K562 (cell line): ENCODE data around the gene SMG9. TPM values are rescaled to one million over a fixed set of nuclear protein-coding genes. Genes with fewer than 3 reads are reported as not detected.
A peak's percentile ranks its signal among the peaks of the same experiment; 100 is the strongest.

Experiments used
- DPF2 ChIP-seq: fragments of 450-650 bp; IDR thresholded peaks from 2 replicates; pipeline ENCODE4 v1.6.1; 2016
- SUPT5H ChIP-seq: fragments of 450-650 bp; IDR thresholded peaks from 2 replicates; pipeline ENCODE4 v1.6.1; 2016
- THRAP3 ChIP-seq: fragments of 450-650 bp; IDR thresholded peaks from 2 replicates; pipeline ENCODE4 v1.6.1; 2016; ENCODE audit warnings: mild to moderate bottlenecking, inconsistent platforms, borderline replicate concordance
- ZBTB17 ChIP-seq: fragments of 450-650 bp; formaldehyde crosslinking; IDR thresholded peaks from 2 replicates; pipeline ENCODE4 v1.4.0; 2020; ENCODE audit warnings: mild to moderate bottlenecking
- ZFP30 ChIP-seq: fragments of 250-450 bp; sonication (Bioruptor Pico); IDR thresholded peaks from 2 replicates; pipeline ENCODE4 v1.8.0; 2022; ENCODE audit warnings: moderate library complexity, mild to moderate bottlenecking, inconsistent platforms, borderline replicate concordance
- polyA plus RNA-seq, 8 experiments: library from polyadenylated mRNA; depleted of rRNA in 4 of 8; stranded (reverse) in 5 of 8; unstranded in 3 of 8; fragments of >200 nt; fragmentation: Nextera tagmentation in 2 of 8; fragmentation: Illumina TruSeq in 1 of 8; extraction: Ambion mirVana in 2 of 8; extraction: Trizol in 1 of 8; gene quantifications; 2 replicates each; pipeline versions ENCODE4 v1.2.1 to v1.2.3, GENCODE V29; 2011 to 2014; ENCODE audit warnings: inconsistent platforms in 1 of 8, missing spikeins in 1 of 8
- total RNA-seq, 7 experiments: library from RNA; depleted of rRNA in 6 of 7; stranded (reverse); fragments of >200 nt in 6 of 7; fragmentation: Illumina TruSeq in 2 of 7; extraction: Trizol in 2 of 7; gene quantifications; 2 replicates each; pipeline versions ENCODE4 v1.2.1 to v1.2.3, GENCODE V29; 2011 to 2021; ENCODE audit warnings: low replicate concordance in 1 of 7
- TF ChIP-seq, protein P1 (sequence below): sonication (generic); formaldehyde crosslinking; IDR thresholded peaks from 2 replicates; pipeline ENCODE4 v1.8.0; 2023; ENCODE audit warnings: mild to moderate bottlenecking, missing genetic modification reagents
- TF ChIP-seq, protein P2 (sequence below): fragments of 450-650 bp; IDR thresholded peaks from 2 replicates; pipeline ENCODE4 v1.6.1; 2016; ENCODE audit warnings: mild to moderate bottlenecking, moderate library complexity
- TF ChIP-seq, protein P3 (sequence below): conservative IDR thresholded peaks from 2 replicates; pipeline ENCODE4 v1.6.1; 2011; ENCODE audit warnings: low read depth, mild to moderate bottlenecking, low read length; ENCODE audit not compliant: control insufficient read depth
- TF ChIP-seq, protein P4 (sequence below): fragments of 250-450 bp; sonication (Bioruptor Pico); IDR thresholded peaks from 2 replicates; pipeline ENCODE4 v1.4.0; 2020; ENCODE audit warnings: borderline replicate concordance

Gene SMG9
- total and polyA plus RNA-seq, 9 of the 15 experiments (the other 6 are each of a cell fraction or from before 2014, with no cell fraction given), result 1.7 to 79.7 (median 40.2) TPM

DNA sequence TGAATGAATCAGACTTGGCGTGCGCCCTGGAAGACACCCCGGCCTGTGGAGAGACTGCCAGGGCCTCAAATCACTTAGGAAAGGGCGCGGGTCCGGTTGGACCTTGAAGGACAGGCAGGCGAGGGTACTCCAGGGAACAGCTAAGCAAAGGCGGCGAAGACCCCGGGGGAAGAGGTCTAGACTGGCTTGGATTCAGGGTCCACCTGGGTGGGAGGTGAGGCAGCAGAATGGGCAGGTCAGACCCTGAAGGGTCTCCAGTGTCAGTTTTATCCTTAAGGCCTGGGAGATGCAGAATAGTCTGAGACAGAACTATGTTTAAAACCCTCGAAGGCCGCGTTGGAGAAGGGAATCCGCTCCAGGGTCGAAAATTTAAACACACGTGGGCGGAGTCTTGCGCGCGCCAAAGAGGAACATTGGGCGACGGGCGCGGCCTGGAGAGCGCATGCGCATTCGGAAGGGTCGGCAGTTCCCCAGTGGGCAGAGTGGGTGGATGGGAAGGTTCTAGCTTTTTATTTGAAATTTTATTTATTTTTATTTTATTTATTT lies 567 bp upstream of the SMG9 start (continued):
- TF ChIP-seq, protein P1, sequence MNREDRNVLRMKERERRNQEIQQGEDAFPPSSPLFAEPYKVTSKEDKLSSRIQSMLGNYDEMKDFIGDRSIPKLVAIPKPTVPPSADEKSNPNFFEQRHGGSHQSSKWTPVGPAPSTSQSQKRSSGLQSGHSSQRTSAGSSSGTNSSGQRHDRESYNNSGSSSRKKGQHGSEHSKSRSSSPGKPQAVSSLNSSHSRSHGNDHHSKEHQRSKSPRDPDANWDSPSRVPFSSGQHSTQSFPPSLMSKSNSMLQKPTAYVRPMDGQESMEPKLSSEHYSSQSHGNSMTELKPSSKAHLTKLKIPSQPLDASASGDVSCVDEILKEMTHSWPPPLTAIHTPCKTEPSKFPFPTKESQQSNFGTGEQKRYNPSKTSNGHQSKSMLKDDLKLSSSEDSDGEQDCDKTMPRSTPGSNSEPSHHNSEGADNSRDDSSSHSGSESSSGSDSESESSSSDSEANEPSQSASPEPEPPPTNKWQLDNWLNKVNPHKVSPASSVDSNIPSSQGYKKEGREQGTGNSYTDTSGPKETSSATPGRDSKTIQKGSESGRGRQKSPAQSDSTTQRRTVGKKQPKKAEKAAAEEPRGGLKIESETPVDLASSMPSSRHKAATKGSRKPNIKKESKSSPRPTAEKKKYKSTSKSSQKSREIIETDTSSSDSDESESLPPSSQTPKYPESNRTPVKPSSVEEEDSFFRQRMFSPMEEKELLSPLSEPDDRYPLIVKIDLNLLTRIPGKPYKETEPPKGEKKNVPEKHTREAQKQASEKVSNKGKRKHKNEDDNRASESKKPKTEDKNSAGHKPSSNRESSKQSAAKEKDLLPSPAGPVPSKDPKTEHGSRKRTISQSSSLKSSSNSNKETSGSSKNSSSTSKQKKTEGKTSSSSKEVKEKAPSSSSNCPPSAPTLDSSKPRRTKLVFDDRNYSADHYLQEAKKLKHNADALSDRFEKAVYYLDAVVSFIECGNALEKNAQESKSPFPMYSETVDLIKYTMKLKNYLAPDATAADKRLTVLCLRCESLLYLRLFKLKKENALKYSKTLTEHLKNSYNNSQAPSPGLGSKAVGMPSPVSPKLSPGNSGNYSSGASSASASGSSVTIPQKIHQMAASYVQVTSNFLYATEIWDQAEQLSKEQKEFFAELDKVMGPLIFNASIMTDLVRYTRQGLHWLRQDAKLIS (CRISPR knock-in tag), result no peak; the same call in 1 of the 2 replicates
- TF ChIP-seq DPF2, result no peak; the same call in 1 of the 2 replicates
- TF ChIP-seq, protein P2, sequence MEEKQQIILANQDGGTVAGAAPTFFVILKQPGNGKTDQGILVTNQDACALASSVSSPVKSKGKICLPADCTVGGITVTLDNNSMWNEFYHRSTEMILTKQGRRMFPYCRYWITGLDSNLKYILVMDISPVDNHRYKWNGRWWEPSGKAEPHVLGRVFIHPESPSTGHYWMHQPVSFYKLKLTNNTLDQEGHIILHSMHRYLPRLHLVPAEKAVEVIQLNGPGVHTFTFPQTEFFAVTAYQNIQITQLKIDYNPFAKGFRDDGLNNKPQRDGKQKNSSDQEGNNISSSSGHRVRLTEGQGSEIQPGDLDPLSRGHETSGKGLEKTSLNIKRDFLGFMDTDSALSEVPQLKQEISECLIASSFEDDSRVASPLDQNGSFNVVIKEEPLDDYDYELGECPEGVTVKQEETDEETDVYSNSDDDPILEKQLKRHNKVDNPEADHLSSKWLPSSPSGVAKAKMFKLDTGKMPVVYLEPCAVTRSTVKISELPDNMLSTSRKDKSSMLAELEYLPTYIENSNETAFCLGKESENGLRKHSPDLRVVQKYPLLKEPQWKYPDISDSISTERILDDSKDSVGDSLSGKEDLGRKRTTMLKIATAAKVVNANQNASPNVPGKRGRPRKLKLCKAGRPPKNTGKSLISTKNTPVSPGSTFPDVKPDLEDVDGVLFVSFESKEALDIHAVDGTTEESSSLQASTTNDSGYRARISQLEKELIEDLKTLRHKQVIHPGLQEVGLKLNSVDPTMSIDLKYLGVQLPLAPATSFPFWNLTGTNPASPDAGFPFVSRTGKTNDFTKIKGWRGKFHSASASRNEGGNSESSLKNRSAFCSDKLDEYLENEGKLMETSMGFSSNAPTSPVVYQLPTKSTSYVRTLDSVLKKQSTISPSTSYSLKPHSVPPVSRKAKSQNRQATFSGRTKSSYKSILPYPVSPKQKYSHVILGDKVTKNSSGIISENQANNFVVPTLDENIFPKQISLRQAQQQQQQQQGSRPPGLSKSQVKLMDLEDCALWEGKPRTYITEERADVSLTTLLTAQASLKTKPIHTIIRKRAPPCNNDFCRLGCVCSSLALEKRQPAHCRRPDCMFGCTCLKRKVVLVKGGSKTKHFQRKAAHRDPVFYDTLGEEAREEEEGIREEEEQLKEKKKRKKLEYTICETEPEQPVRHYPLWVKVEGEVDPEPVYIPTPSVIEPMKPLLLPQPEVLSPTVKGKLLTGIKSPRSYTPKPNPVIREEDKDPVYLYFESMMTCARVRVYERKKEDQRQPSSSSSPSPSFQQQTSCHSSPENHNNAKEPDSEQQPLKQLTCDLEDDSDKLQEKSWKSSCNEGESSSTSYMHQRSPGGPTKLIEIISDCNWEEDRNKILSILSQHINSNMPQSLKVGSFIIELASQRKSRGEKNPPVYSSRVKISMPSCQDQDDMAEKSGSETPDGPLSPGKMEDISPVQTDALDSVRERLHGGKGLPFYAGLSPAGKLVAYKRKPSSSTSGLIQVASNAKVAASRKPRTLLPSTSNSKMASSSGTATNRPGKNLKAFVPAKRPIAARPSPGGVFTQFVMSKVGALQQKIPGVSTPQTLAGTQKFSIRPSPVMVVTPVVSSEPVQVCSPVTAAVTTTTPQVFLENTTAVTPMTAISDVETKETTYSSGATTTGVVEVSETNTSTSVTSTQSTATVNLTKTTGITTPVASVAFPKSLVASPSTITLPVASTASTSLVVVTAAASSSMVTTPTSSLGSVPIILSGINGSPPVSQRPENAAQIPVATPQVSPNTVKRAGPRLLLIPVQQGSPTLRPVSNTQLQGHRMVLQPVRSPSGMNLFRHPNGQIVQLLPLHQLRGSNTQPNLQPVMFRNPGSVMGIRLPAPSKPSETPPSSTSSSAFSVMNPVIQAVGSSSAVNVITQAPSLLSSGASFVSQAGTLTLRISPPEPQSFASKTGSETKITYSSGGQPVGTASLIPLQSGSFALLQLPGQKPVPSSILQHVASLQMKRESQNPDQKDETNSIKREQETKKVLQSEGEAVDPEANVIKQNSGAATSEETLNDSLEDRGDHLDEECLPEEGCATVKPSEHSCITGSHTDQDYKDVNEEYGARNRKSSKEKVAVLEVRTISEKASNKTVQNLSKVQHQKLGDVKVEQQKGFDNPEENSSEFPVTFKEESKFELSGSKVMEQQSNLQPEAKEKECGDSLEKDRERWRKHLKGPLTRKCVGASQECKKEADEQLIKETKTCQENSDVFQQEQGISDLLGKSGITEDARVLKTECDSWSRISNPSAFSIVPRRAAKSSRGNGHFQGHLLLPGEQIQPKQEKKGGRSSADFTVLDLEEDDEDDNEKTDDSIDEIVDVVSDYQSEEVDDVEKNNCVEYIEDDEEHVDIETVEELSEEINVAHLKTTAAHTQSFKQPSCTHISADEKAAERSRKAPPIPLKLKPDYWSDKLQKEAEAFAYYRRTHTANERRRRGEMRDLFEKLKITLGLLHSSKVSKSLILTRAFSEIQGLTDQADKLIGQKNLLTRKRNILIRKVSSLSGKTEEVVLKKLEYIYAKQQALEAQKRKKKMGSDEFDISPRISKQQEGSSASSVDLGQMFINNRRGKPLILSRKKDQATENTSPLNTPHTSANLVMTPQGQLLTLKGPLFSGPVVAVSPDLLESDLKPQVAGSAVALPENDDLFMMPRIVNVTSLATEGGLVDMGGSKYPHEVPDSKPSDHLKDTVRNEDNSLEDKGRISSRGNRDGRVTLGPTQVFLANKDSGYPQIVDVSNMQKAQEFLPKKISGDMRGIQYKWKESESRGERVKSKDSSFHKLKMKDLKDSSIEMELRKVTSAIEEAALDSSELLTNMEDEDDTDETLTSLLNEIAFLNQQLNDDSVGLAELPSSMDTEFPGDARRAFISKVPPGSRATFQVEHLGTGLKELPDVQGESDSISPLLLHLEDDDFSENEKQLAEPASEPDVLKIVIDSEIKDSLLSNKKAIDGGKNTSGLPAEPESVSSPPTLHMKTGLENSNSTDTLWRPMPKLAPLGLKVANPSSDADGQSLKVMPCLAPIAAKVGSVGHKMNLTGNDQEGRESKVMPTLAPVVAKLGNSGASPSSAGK, result peak; percentile 96
- no peak for TF ChIP-seq THRAP3
- TF ChIP-seq, protein P3, sequence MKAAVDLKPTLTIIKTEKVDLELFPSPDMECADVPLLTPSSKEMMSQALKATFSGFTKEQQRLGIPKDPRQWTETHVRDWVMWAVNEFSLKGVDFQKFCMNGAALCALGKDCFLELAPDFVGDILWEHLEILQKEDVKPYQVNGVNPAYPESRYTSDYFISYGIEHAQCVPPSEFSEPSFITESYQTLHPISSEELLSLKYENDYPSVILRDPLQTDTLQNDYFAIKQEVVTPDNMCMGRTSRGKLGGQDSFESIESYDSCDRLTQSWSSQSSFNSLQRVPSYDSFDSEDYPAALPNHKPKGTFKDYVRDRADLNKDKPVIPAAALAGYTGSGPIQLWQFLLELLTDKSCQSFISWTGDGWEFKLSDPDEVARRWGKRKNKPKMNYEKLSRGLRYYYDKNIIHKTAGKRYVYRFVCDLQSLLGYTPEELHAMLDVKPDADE, result 0 out of 2 replicates have a peak, but pooled peaks have one; percentile 47
- peak; percentile 44; the same call in 1 of the 2 replicates for TF ChIP-seq SUPT5H
- 0 out of 2 replicates have a peak, but pooled peaks have one; percentile 10 for TF ChIP-seq ZBTB17 (CRISPR knock-in tag)
- TF ChIP-seq, protein P4, sequence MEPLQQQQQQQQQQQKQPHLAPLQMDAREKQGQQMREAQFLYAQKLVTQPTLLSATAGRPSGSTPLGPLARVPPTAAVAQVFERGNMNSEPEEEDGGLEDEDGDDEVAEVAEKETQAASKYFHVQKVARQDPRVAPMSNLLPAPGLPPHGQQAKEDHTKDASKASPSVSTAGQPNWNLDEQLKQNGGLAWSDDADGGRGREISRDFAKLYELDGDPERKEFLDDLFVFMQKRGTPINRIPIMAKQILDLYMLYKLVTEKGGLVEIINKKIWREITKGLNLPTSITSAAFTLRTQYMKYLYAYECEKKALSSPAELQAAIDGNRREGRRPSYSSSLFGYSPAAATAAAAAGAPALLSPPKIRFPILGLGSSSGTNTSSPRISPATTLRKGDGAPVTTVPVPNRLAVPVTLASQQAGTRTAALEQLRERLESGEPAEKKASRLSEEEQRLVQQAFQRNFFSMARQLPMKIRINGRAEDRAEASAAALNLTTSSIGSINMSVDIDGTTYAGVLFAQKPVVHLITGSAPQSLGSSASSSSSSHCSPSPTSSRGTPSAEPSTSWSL (CRISPR knock-in tag), result no peak
- TF ChIP-seq ZFP30 (CRISPR knock-in tag), result no peak
